GM19043 (cell line): Measurements from ENCODE around the gene ESRRA.
A peak's percentile ranks its signal among the peaks of the same experiment; 100 is the strongest.

Source experiments
- ATAC-seq: cut with Tn5 transposase; IDR thresholded peaks from one replicate; pipeline ENCODE4 v1.9.1; 2021; ENCODE audit warnings: low read depth; ENCODE audit not compliant: unreplicated experiment

Gene ESRRA

GRCh38 chr11:64324692-64325469 lies 19.6 kb downstream of the ESRRA start:
- ATAC-seq, result no peak

DNA sequence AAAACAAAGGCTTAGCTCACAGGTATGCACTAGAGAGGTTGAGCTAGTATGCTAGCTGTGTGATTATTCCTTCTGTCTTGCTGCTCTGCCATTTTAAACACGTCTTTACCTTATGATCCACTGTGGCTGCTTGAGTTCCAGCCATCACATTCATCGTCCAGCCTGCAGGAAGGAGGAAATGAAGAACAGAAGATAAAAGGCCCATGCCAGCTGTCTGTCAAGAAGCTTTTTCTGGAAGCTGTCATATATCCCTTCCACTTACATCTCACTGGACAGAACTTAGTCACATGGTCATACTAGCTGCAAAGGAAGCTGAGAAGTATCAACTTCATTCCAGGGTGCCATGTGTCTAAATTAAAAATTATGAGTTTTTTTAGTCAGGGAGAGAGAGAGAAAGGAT lies 22.1 kb downstream of the ESRRA start:
- ATAC-seq, result no peak

- ATAC-seq, result no peak
Measured at GRCh38 chr11:64327993-64328392, 22.7 kb downstream of the ESRRA start.

DNA sequence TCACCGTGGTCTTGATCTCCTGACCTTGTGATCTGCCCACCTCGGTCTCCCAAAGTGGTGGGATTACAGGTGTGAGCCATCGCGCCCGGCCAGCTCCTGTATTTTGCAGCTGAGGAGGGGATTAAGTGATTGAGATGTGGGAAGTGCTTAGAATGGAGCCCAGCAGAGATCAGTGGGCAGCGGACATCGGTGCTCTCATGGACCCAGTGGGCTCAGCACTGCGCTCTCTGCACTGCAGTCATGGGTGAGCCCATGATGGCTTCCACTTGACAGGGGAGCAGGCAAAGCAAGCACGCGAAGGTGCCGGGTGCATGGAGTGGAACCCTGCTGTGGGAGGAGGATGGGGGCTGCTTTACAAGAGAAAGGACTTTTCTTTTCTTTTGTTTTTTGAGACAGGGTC lies 25.6 kb downstream of the ESRRA start:
- no peak for ATAC-seq

- ATAC-seq, result peak; percentile 44
Measured at GRCh38 chr11:64331569-64332371, 26.4 kb downstream of the ESRRA start.

- no peak for ATAC-seq
Measured at GRCh38 chr11:64333556-64333955, 28.2 kb downstream of the ESRRA start.

DNA sequence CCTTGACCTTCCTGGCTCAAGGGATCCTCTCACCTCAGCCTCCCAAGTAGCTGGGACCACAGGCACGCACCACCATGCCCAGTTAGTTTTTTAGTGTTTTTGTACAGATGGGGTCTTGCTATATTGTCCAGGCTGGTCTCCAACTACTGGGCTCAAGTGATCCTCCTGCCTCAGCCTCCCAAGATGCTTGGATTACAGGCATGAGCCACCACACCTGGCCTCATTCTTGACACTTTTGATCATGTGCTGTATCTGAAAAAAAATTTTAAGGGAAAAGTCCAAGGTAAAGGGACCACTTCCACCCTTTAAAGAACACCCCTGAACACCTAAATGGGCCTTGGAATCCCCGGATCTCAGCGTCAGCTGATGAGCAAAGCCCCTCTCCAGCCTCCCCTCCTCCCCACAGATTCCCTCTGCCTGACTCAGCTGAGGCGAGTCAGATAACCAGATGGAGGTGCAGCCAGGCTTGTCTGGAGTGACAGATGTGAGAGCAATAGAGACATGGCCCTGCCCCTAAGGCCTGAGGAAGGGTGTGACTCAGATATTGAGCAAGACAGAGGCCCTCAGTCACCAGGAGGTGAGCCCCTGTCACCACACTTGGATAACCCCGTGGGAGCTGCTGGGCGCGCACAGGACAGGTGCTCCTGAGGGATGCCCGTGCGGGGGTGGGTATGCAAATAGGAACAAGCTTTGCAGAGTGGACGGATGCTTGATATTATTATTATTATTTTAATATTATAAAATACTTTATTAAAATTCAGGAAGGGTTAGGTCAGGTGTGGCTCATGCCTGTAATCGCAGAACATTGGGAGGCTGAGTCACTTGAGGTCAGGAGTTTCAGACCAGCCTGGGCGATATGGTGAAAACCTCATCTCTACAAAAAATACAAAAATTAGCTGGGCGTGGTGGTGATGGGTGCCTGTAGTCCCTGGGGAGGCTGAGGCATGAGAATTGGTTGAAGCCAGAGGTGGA lies 29.7 kb downstream of the ESRRA start:
- peak; percentile 82 for ATAC-seq

DNA sequence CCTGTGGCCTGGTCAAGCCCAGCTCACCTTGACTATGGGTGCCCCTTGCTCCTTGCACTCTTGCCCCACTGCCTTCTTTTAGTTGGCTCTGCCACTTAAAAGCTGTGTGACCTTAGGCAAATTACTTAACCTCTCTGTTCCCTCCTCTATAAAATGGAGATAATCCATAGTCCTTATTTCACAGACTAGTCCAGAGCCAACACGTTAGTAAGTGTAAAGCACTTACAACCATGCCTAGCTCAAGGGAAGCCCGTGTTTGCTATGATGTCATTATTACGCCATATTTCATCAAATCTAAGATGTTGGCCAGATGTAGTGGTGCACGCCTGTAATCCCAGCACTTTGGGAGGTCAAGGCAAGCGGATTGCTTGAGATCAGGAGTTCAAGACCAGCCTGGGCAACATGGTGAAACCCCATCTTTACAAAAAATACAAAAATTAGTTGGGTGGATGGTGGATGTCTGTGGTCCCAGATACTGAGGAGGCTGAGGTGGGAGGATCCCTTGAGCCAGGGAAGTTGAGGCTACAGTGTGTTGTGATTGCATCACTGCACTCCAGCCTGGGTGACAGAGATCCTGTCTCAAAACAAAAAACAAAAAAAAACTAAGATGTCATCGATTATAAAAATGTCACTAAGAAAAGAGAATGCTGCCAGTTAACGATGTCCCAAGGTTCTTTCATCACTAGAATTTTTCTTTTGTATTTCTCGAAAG lies 32.4 kb downstream of the ESRRA start:
- no peak for ATAC-seq

DNA sequence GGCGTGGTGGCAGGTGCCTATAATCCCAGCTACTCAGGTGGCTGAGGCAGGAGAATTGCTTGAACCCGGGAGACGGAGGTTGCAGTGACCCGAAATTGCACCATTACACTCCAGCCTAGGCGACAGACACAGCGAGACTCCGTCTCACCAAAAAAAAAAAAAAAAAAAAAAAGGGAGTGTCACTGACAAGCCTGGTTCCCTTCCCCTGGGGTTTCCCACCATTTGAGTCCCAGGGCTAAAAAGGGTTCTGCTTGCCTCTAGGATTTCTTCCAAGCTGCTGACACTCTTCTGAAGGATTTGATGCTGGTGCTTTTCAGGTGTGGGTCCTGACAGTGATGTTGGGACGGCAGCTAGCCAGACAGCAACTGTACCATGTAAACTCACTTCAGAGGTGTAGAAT lies 33.4 kb downstream of the ESRRA start:
- ATAC-seq, result no peak

- ATAC-seq, result no peak
Measured at GRCh38 chr11:64339286-64339685, 34.0 kb downstream of the ESRRA start.

- ATAC-seq, result no peak
Measured at GRCh38 chr11:64339754-64340408, 34.6 kb downstream of the ESRRA start, which contains the start of gene CCDC88B. Gene CCDC88B, plus strand, starts transcription at chr11:64340204. Its CDS starts 63 bp downstream, at chr11:64340267.

DNA sequence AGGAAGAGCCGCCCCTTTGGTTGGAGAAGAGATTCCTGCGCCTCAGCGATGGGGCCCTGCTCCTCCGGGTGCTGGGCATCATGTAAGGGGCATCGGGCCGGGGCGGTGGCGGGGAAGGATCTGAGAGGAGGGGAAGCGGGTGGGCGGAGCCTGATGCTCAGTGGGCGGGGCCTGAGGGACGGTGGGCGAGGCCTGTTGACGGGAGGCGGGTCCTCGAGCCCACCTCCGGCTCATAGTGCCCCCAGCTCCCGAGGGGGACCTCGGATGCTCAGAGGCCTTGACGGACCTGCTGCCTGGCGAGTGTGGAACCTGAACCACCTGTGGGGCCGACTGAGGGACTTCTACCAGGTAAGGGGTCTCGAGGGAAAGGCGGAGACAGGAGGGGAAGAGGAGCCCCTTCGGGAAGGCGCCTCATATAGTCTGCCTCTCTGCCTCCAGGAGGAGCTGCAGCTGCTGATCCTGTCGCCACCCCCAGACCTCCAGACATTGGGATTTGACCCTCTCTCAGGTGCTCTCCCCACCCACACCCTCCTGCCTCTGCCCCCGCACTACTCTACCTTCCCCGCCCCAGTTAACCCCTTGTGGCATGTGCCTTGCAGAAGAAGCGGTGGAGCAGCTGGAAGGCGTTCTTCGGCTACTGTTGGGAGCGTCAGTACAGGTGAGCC lies 35.5 kb downstream of the ESRRA start:
- ATAC-seq, result no peak

DNA sequence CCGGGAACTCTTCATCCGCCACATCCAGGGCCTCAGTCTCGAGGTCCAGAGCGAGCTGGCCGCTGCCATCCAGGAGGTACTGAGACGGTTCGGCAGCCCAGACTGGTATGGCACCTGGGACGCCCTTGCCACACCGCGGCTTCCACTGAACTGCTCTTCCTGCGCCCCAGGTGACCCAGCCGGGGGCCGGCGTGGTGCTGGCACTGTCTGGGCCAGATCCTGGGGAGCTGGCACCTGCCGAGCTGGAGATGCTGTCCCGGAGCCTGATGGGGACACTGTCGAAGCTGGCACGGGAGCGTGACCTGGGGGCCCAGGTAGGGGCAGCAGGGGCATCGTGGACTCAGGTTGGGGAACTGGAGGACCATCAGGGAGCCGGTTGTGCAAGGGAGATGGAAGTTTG lies 36.1 kb downstream of the ESRRA start:
- no peak for ATAC-seq

- ATAC-seq, result no peak
Measured at GRCh38 chr11:64341851-64342791, 36.8 kb downstream of the ESRRA start.

- no peak for ATAC-seq
Measured at GRCh38 chr11:64342869-64343745, 37.8 kb downstream of the ESRRA start.

DNA sequence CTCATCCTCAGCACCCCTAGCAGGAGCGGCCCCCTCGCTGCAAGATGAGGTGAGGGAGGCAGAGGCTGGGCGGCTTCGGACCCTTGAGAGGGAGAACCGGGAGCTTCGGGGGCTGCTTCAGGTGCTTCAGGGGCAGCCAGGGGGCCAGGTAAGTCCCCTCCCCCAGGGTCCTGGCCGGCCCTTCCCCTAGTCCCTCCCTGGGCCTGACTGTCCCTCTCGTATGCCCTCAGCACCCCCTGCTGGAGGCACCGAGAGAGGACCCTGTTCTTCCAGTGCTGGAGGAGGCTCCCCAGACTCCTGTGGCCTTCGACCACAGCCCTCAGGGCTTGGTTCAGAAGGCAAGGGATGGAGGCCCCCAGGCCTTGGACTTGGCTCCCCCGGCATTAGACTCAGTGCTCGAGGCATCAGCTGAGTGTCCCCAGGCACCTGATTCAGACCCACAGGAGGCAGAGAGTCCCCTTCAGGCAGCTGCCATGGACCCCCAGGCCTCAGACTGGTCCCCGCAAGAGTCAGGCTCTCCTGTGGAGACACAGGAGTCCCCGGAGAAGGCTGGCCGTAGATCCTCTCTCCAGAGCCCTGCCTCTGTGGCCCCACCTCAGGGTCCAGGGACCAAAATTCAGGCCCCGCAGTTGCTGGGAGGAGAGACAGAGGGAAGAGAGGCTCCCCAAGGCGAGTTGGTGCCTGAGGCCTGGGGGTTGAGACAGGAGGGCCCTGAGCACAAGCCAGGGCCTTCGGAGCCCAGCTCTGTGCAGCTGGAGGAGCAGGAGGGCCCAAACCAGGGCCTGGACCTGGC lies 38.6 kb downstream of the ESRRA start:
- ATAC-seq, result no peak
